ENCODE data around the gene LBX1.

The LBX1 gene

DNA sequence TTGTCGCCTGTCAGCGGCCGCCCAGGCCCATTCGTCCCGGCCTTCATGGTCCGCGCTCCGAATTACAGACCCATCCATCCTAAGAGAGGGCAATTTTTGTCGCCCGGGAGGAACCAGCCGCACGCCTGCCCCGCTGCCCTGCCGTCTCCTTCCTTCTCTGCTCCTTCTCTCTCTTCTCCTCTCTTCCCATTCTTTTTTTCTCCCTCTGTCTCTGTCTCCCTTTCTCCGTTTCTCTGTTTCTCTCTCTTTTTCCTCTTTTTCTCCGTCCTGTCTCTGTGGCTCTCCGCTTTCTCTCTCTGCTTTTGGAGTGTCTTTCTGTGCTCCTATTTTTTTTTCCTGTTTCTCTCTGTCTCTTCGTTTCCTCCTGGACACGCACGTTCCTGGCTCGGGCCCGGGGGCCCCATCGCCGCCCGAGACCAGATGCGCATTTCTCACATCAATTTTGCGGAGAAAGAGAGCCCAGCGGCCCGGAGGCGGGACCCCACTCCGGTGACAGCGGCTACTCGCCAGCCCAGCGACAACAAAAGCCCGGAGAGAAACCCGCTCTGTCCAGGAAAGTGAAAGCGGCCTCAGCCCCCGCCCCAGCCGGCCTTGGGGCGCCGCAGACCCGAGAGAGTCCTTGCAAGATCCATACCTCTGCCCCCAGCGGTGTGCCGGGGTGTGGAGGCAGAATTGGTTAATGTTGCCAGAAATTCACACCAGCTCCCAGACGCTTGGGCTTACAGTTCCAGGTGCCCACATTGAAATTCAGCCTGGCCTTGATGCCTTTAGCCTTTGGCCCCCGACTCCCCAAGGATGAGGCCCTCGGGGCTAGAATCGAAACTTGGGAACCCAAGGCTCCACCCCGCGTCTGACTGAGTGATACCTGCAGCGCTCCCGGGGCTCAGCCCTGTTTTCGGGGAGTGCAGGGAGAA, 4.1 kb downstream of the LBX1 start:
- DNase-seq, result no peak

DNA sequence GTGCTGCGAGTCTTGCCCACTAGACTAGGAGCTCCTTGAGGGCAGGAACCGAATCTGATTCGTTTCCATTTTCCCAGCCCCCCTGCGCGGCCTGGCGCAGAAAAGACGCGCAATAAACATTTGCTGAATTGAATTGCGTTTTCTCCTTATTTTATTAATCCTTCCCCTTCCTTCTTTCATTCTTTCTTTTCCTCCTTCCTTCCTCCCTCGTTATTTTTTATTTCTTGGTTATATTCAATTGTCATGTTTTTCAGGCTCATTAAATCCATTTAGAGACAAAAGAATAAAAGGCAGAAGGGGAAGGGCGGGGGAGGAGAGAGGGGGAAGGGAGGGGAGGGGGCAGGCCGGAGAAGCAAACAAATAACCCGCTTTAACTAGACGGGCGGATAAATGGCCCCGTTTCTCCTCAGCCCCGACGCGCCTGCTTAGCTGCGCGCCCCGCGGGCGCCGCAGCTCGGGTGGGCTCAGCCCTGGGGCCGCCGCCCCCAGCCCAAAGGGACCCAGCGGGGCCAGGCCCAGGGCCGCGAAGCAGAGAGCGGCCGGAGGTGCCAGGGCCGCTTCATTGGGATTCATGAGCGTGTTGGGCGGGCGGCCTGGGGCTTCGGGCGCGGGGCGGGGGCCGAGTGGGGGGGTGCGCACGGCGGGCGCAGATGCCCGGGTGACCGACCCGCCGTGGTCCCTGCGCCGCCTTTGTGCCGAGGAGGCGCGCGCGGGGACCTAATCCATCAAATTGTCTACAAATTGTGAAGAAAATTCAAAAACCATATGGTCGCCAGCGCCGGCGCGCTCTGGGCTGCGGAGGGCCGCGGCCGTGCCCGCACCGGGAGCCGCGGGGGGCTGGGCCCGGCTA, 5.0 kb downstream of the LBX1 start:
- no peak for DNase-seq

DNA sequence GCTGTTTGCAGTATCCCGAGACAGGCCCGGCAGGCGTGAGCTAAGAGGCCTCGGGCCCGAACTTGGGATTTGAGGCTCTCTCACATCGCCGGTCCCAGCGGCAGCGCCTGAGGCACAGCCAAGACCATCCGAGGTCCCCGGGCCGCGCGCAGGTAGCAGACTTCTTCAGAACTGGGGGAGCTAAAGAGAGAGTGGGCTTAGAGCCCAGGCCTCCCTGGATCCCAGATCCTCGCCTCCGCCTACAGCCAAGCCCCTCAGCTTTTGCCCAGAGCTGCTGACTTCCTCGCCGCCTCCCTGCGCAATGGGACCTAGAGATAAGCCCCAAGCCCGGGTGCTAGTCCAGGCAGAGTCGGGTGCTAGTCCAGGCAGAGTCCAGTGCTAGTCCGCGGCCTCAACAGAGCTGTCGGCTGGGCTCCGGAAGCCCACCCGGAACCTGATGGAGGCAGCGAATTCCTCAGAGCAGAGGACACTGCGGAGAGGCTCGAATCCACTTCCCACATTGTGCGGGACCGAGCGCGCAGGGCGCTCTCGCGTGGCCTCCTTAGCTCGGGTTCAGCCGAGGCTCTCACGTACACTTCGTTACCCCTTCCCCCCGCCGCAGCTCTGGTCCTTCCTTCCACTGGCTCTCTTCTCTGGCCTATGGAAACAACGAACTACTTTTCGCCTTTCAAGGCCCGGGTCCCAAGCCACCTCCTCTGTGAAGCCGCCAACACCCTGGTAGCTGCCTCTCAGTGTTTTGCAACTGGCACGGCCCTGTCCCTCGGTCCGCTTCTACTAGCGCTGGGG, 5.8 kb downstream of the LBX1 start:
- no peak for DNase-seq

- no peak for DNase-seq
Observed at GRCh38 chr10:101222683-101223273, 6.5 kb downstream of the LBX1 start.

GRCh38 chr10:101221963-101222531, 7.2 kb downstream of the LBX1 start:
- no peak for DNase-seq

DNA sequence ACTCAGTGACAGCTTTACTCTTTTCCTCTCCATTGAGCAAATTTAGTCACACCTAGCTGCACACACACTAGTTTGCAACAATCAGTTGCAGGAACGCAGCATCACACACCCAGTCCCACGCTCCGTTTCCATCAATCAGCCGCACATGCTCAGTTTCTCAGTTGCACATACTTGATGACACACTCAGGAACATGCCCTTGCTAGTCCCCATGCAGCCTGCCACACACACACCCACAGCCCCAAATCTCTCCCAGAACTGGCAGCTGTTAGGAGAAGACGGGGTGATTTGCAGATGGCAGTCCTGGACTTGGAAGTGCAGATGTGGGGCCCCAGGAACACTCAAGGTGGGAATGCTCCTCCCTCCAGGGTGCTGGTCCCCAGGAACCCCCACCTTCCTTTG, 7.7 kb downstream of the LBX1 start:
- DNase-seq, result no peak

- no peak for DNase-seq
Observed at GRCh38 chr10:101219946-101220451, 9.3 kb downstream of the LBX1 start.

DNA sequence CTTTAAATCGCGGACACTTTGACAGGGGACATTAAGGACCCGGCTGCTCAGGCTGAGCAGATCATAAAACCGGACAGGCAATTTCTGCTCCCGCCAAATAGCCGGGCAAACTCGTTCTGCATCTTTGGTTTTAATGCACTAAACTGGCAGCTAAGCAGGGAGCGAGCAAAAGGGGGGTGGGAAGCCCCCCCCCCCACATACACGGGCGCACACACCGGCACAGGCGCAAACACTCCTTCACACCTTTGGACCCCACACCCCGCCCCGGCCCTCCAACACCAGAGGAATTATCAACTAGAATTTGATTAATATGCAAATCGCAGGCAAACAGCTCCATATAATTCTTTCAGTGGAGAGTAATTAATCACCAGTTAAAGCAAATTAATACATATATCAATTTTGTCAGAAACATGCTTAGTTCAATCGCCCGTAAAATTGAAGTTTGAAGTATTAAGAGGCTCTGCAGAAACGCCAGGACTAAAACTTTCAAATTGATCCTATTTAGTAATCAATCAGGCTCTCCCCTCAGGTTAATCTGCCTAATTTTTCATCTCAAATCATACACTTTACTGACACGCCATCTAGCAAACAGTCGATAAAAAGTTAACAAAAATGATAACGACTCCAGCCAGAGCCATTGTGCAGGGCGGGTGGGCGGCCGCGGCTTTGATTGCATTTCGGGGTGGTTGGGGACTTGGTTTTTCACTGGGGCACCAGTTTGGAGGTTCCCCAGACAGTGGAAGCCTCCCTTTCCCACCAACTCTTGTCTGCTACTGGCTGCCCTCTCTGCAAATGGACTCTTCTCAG, 9.9 kb downstream of the LBX1 start:
- DNase-seq, result no peak

- DNase-seq, result no peak
Observed at GRCh38 chr10:101218351-101219138, 10.7 kb downstream of the LBX1 start.

DNA sequence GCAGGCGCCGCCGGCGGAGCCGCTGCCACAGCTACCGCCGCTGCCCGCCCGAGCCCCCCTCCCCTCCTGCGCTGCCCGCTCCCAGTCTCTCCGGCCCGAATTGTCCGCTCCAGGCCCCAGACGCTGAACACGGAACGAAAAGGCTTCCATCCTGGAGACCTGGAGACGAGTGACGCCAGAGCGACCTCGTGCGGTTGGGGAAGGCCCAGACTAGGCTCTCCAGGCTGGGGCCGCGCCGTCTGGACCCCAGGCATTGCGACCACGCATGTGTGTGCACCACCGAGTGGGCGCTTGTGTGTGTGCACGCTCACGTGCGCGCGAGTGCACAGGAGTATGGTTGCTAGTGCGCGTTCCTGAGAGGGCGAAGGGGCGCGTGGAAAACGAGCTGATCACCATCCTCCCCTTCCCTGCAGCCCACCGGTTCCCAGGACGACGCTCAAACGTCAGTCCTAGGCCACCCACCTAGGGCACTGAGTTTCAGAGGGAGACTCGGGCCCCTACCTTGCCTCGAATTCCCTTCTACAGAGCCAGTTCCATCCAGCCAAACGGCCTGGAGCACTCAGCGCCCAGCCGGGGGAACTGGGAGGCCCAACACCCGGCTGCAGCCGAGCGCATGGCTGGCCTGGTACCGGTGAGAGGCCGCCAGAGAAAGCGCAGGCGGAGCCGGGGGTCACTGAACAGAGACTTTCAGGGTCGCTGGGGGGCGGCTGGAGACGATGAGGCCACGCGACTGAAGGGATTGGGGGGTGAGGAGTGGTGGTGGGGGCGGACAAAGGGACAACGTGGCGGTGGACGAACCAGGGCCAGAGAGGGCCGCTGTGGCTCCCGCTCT, 11.6 kb downstream of the LBX1 start:
- DNase-seq, result peak; percentile 39

DNA sequence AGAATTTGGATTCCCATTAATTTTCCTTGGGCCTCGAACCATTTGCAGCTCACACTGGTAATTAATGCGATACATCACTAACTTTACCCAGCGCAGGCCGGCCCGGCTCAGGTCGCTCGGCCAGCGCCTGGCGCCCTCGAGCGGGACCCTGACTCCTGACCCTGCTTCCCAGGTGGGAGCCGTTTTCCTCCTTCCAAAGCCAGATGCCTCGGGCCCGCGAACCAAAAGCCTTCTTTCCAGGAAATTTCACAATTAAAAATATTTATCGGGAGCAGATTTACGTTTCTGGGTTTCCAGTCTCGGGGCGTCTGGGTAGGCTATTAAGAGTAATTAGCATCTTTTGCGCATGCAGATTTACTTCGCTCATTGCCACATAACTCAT, 12.2 kb downstream of the LBX1 start:
- no peak for DNase-seq

DNA sequence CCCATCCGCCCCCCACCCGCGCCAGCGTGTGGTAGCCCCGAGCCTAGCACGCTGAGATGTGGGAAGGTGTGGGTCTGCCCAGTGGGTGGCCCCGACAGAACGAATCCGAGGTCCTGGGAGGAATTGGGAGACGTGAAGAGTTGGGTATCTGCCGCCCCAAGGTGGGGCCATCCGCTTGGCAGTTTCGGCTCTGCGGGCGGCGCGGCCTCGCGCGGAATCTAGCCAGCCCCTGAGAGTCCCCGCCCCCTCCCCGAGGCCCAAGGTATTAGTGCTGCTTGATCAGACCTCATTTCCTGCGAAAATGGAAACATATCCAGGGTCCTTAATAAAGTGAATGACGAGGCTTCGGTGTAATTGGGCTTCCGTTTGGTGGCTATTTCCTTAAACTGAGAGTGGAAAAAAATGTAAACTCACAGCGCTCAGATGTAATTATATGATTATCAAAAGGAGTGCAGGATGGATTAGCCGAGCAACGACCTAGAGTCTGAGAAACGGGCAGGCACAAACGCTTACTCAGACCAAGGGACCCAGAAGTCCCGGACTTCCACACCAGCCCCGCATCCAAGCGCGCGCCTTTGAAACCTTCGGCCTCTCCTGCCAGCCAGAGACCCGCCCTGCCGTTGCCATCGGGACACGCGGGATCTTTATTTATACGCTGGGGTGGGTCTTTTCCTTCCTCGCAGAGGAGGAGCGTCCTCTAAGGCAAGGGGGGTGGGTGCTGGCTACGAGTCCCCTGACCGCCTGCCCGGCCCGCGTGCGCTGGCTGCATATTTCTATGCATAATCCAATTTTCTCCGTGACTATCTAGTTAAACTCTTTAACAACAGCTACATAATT, 12.8 kb downstream of the LBX1 start:
- DNase-seq, result no peak

DNA sequence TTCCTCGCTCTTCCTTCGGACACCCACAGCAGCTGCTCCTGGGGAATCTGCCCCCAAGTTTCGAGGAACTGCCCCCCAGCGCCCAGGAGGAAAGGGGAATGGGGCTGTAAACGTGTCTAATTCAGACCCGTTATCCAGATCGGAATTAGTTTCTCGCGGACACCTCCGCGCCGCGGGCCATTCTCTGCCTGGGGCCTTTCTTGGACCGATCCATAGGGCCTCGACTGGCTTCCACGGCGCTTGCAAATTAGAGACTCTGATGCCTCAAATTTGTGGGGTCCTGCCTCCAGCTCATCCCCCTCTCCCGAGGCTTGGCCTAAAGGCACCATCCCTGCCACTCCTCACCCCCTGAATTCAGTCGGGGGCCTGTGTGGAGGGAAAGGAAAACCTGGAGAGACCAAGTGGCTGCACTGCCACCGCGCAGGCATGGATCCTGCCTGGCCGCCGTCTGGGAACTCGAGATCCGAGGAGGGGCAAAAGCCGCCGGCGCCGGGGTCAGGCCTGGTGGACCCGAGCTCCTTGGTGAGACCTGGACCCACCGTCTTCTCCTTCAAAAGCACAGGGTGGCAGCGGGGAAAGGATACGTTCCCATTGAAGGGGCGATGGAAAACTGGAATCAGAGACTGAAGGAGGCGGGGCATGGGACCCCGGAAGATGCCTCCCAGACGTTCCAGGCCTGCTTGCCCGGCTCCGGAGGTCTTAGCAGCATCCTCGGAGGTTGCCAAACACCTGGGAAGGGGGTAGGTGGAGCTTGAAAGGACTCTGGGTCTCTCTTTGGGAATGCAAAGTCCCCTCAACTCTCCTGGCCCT, 13.7 kb downstream of the LBX1 start:
- DNase-seq, result no peak

- peak; percentile 82 for DNase-seq
Observed at GRCh38 chr10:101214446-101215396, 14.5 kb downstream of the LBX1 start.

DNA sequence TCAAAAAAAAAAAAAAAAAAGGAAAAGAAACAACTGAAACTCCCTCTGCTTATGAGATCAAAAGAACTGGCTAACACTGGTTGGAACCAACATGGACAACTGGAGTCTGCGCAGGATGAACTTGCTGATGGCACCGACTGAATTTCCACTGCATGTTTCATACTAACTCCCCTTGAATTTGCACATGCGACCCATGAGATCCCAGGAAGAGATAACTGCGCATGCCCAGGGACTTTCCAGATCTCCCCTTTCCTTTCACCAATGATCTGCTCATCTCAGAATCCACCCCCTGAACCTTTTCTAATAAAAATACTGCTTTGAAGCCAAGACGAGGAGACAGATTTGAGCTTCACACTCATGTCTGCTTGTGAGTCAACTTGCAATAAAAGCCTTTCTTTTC, 20.7 kb downstream of the LBX1 start:
- no peak for DNase-seq

- no peak for DNase-seq
Observed at GRCh38 chr10:101207026-101207425, 22.2 kb downstream of the LBX1 start.

All from activated CD4-positive, alpha-beta T cell treated with anti-CD3 and anti-CD28 coated beads, Interleukin-2, Interleukin-6, amounts not matched to agents 100 ng/mL and 50 ng/mL, durations not matched to agents 16 hours and 8 hours (primary cell).